Stimulated activated CD4-positive, alpha-beta T cell treated with anti-CD3 and anti-CD28 coated beads, Interleukin-12 subunit alpha, Interleukin-12 subunit beta, amount 100 ng/mL, for 24 hours (primary cell): ENCODE results near the gene ATAD3A.

ENCODE experiments used
- DNase-seq, 2 experiments: peaks; one replicate each; pipeline ENCODE4 v3.0.0-alpha.2; 2020; ENCODE audit warnings: low read depth in 2 of 2

Gene ATAD3A

DNA sequence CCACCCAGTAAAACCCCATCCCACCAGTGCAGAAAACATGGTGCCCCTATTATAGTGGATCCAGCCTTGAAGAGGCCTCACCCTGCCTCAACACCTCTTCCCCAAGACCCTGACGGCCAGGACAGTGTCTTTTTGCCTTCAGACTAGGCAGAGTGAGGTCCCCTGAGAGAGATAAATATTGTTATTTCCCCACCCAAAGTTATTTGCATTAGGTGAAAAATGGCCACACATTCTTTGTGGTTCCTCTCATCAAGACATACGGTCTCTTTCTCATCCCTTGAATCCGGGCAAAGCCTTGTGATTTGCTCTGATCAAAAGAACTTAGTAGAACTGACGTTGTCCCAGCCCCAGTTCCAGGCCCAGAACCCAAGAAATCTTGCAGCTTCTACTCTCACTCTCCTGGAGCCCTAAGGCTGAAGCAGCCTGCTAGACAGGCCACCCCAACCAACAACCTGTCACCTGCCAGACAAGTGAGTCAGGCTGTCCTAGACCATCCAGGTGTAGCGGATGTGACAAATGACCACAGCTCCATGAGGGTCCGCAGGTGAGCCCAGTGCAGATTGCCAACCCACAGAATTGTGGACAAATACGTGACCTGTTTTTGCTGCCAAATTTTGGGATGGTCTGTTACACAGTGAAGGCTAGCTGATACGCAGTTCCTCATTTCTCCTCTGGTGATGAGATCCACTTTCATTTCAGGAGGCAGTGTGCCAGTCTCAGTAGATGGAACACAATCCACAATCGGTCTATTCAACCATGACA is 70.8 kb downstream of the ATAD3A start:
- no peak for DNase-seq

- DNase-seq, result no peak
Observed at GRCh38 chr1:1583347-1584010, 71.5 kb downstream of the ATAD3A start.
